Upper lobe of left lung (tissue), 4 donors: ENCODE data around the gene PPP1R14D.

Source experiments
- EP300 ChIP-seq, 4 donors: sonication (generic); formaldehyde crosslinking; IDR thresholded peaks; one replicate each; pipeline ENCODE4 v1.5.1; 2017; ENCODE audit warnings: antibody characterized with exemption in 4 of 4, control low read depth in 2 of 4
- POLR2A ChIP-seq, 4 donors: fragments of 450-650 bp; IDR thresholded peaks; one replicate each; pipeline ENCODE4 v1.5.1; 2016 to 2017; ENCODE audit warnings: antibody characterized with exemption in 4 of 4, mild to moderate bottlenecking in 2 of 4
- POLR2AphosphoS5 ChIP-seq, 2 donors: sonication (generic); formaldehyde crosslinking; IDR thresholded peaks; one replicate each; pipeline ENCODE4 v1.5.1; 2017; ENCODE audit warnings: antibody characterized with exemption in 2 of 2
- TF ChIP-seq, protein P1 (sequence below), 6 experiments: fragments of 450-650 bp in 4 of 6; fragments of 200-600 bp in 2 of 6; sonication (generic) in 2 of 6; IDR thresholded peaks; one replicate each; pipeline ENCODE4 v1.5.1; 2016 to 2019; ENCODE audit warnings: antibody characterized with exemption in 6 of 6

DNA sequence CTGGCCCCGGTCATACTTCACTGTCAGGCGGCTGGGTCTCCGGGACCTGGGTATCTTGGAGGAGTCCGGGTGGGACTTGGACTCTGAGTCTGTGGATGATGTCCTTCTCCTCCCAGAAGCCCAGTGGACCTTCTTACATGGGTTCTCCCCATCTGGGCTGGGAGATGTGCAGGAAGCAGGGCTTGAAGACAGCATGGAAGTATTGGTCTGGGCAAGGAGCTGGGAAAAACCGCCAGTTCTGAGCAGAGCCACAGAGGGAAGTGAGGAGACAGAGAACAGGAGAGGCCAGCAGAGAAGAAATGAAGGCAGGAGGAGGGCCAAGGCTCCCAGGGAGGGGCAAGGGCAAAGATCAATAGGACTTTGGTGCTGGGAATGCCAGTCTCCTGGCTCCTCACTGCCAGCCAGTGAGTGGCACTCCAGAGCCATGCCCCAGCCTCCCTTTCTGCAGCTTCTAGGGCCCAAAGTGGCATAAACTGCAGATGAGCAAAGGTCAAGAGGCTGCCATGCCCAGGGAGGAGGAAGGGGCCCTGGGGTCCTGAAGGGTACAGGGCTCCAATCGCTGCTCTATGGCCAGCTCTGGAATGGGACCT, at the start of gene PPP1R14D:
- TF ChIP-seq POLR2A (IDR thresholded peaks at IDR 0.05) (no peak), POLR2AphosphoS5 (IDR thresholded peaks at IDR 0.05) (no peak), EP300 (IDR thresholded peaks at IDR 0.05) (no peak)
- TF ChIP-seq, protein P1, sequence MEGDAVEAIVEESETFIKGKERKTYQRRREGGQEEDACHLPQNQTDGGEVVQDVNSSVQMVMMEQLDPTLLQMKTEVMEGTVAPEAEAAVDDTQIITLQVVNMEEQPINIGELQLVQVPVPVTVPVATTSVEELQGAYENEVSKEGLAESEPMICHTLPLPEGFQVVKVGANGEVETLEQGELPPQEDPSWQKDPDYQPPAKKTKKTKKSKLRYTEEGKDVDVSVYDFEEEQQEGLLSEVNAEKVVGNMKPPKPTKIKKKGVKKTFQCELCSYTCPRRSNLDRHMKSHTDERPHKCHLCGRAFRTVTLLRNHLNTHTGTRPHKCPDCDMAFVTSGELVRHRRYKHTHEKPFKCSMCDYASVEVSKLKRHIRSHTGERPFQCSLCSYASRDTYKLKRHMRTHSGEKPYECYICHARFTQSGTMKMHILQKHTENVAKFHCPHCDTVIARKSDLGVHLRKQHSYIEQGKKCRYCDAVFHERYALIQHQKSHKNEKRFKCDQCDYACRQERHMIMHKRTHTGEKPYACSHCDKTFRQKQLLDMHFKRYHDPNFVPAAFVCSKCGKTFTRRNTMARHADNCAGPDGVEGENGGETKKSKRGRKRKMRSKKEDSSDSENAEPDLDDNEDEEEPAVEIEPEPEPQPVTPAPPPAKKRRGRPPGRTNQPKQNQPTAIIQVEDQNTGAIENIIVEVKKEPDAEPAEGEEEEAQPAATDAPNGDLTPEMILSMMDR (IDR thresholded peaks at IDR 0.05), result no peak
